ENCODE results near the gene HDAC9.

- TF ChIP-seq, protein P1, sequence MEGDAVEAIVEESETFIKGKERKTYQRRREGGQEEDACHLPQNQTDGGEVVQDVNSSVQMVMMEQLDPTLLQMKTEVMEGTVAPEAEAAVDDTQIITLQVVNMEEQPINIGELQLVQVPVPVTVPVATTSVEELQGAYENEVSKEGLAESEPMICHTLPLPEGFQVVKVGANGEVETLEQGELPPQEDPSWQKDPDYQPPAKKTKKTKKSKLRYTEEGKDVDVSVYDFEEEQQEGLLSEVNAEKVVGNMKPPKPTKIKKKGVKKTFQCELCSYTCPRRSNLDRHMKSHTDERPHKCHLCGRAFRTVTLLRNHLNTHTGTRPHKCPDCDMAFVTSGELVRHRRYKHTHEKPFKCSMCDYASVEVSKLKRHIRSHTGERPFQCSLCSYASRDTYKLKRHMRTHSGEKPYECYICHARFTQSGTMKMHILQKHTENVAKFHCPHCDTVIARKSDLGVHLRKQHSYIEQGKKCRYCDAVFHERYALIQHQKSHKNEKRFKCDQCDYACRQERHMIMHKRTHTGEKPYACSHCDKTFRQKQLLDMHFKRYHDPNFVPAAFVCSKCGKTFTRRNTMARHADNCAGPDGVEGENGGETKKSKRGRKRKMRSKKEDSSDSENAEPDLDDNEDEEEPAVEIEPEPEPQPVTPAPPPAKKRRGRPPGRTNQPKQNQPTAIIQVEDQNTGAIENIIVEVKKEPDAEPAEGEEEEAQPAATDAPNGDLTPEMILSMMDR (IDR thresholded peaks at IDR 0.05), result no peak
- no peak for TF ChIP-seq POLR2A (IDR thresholded peaks at IDR 0.05)
Observed at GRCh38 chr7:18771834-18772566, 276.5 kb downstream of the HDAC9 start.

All from prostate gland (tissue), 2 donors.